Measurements from ENCODE around the gene C16orf96.

Gene C16orf96

GRCh38 chr16:4637501-4638166 lies 81.5 kb downstream of the C16orf96 start:
- TF ChIP-seq CREB1 (IDR thresholded peaks at IDR 0.05; ENCODE audit: low read depth) (no peak), TCF12 (IDR thresholded peaks at IDR 0.05; ENCODE audit: low read depth) (no peak), RAD21 (IDR thresholded peaks at IDR 0.05; ENCODE audit: low read depth) (no peak), EP300 (IDR thresholded peaks at IDR 0.05; ENCODE audit: borderline replicate concordance) (no peak), EGR1 (IDR thresholded peaks at IDR 0.05) (no peak), YY1 (IDR thresholded peaks at IDR 0.05; ENCODE audit: low read depth) (no peak), REST (IDR thresholded peaks at IDR 0.05; ENCODE audit: low read depth) (no peak), MAX (IDR thresholded peaks at IDR 0.05) (no peak), FOXM1 (IDR thresholded peaks at IDR 0.05; ENCODE audit: borderline replicate concordance, low read depth) (no peak), CEBPB (IDR thresholded peaks at IDR 0.05) (no peak), ZBTB7A (IDR thresholded peaks at IDR 0.05; ENCODE audit: low read depth) (no peak), TAF1 (IDR thresholded peaks at IDR 0.05; ENCODE audit: low read depth) (no peak), NFIC (IDR thresholded peaks at IDR 0.05) (no peak), TEAD4 (IDR thresholded peaks at IDR 0.05) (no peak)
- TF ChIP-seq, protein P1, sequence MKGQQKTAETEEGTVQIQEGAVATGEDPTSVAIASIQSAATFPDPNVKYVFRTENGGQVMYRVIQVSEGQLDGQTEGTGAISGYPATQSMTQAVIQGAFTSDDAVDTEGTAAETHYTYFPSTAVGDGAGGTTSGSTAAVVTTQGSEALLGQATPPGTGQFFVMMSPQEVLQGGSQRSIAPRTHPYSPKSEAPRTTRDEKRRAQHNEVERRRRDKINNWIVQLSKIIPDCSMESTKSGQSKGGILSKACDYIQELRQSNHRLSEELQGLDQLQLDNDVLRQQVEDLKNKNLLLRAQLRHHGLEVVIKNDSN (IDR thresholded peaks at IDR 0.05): no peak

- TF ChIP-seq RAD21 (IDR thresholded peaks at IDR 0.05; ENCODE audit: low read depth): no peak
- no peak for TF ChIP-seq ZBTB7A (IDR thresholded peaks at IDR 0.05; ENCODE audit: low read depth)
Observed at GRCh38 chr16:4639899-4640509, 83.9 kb downstream of the C16orf96 start.

GRCh38 chr16:4640572-4641305 lies 84.6 kb downstream of the C16orf96 start:
- no peak for TF ChIP-seq ZBTB7A (IDR thresholded peaks at IDR 0.05; ENCODE audit: low read depth)
- no peak for TF ChIP-seq TEAD4 (IDR thresholded peaks at IDR 0.05)
- TF ChIP-seq REST (IDR thresholded peaks at IDR 0.05; ENCODE audit: low read depth): no peak
- no peak for TF ChIP-seq FOXM1 (IDR thresholded peaks at IDR 0.05; ENCODE audit: borderline replicate concordance, low read depth)
- no peak for TF ChIP-seq RAD21 (IDR thresholded peaks at IDR 0.05; ENCODE audit: low read depth)
- no peak for TF ChIP-seq TCF12 (IDR thresholded peaks at IDR 0.05; ENCODE audit: low read depth)
- TF ChIP-seq, protein P1 (IDR thresholded peaks at IDR 0.05): no peak
- TF ChIP-seq CREB1 (IDR thresholded peaks at IDR 0.05; ENCODE audit: low read depth): no peak
- TF ChIP-seq YY1 (IDR thresholded peaks at IDR 0.05; ENCODE audit: low read depth): no peak
- TF ChIP-seq EGR1 (IDR thresholded peaks at IDR 0.05): no peak
- no peak for TF ChIP-seq EP300 (IDR thresholded peaks at IDR 0.05; ENCODE audit: borderline replicate concordance)
- TF ChIP-seq NFIC (IDR thresholded peaks at IDR 0.05): no peak
- no peak for TF ChIP-seq CEBPB (IDR thresholded peaks at IDR 0.05)
- no peak for TF ChIP-seq TAF1 (IDR thresholded peaks at IDR 0.05; ENCODE audit: low read depth)
- no peak for TF ChIP-seq MAX (IDR thresholded peaks at IDR 0.05)

GRCh38 chr16:4641306-4641687 lies 85.2 kb downstream of the C16orf96 start:
- TF ChIP-seq RAD21 (IDR thresholded peaks at IDR 0.05; ENCODE audit: low read depth) (no peak), CREB1 (IDR thresholded peaks at IDR 0.05; ENCODE audit: low read depth) (no peak), TAF1 (IDR thresholded peaks at IDR 0.05; ENCODE audit: low read depth) (no peak), FOXM1 (IDR thresholded peaks at IDR 0.05; ENCODE audit: borderline replicate concordance, low read depth) (no peak), YY1 (IDR thresholded peaks at IDR 0.05; ENCODE audit: low read depth) (no peak), ZBTB7A (IDR thresholded peaks at IDR 0.05; ENCODE audit: low read depth) (no peak), TEAD4 (IDR thresholded peaks at IDR 0.05) (no peak), EGR1 (IDR thresholded peaks at IDR 0.05) (no peak), TCF12 (IDR thresholded peaks at IDR 0.05; ENCODE audit: low read depth) (no peak), MAX (IDR thresholded peaks at IDR 0.05) (no peak), REST (IDR thresholded peaks at IDR 0.05; ENCODE audit: low read depth) (no peak), NFIC (IDR thresholded peaks at IDR 0.05) (no peak)
